Right atrium auricular region (tissue), 2 donors: Measurements from ENCODE around the gene ARHGAP27. TPM values are rescaled to one million over a fixed set of nuclear protein-coding genes. Genes with fewer than 3 reads are reported as not detected.

Experiments
- DNase-seq: peaks from one replicate; pipeline ENCODE4 v3.0.0-alpha.2; 2019; ENCODE audit warnings: low spot score
- H3K27ac ChIP-seq, 2 donors: fragments of 200-600 bp; sonication (generic); 1 replicate in 1 of 2; 2 replicates in 1 of 2; pipeline ENCODE4 v1.5.1; 2016 to 2019
- H3K27me3 ChIP-seq, 2 donors: fragments of 200-600 bp; sonication (generic); one replicate each; pipeline versions ENCODE4 v1.5.1 to v1.6.0; 2017 to 2019
- H3K36me3 ChIP-seq: fragments of 200-600 bp; sonication (generic); one replicate; pipeline ENCODE4 v1.5.1; 2016
- H3K4me1 ChIP-seq, 2 donors: fragments of 200-600 bp; sonication (generic); one replicate each; pipeline versions ENCODE4 v1.5.1 to v1.6.0; 2017 to 2019
- H3K4me3 ChIP-seq, 2 donors: fragments of 200-600 bp; sonication (generic); 1 replicate in 1 of 2; 2 replicates in 1 of 2; pipeline ENCODE4 v1.5.1; 2017 to 2019; ENCODE audit warnings: mild to moderate bottlenecking in 1 of 2, moderate library complexity in 1 of 2
- H3K9me3 ChIP-seq, 2 donors: fragments of 200-600 bp; sonication (generic); one replicate each; pipeline ENCODE4 v1.5.1; 2019
- CTCF ChIP-seq, 2 donors: fragments of 200-600 bp; sonication (generic); IDR thresholded peaks; one replicate each; pipeline ENCODE4 v1.5.1; 2019; ENCODE audit warnings: antibody characterized with exemption in 2 of 2
- total RNA-seq, 2 donors: library from RNA; depleted of rRNA; stranded (reverse); fragments of >200 nt; gene quantifications; one replicate each; pipeline ENCODE4 v1.1.0, GENCODE V29; 2016

ARHGAP27 gene
- total RNA-seq, 2 donors from 2014 or later: 18.9 to 21.9 TPM

GRCh38 chr17:45423975-45424335, 8.7 kb downstream of the ARHGAP27 start:
- H3K36me3 ChIP-seq: no peaks in the 10 kb centered on the region
- H3K4me1 ChIP-seq: peaks cover 0 to 33% of the 10 kb centered on the region in 2 donors
- DNase-seq: no peak
- no peaks in the 10 kb centered on the region for H3K27me3 ChIP-seq
- H3K27ac ChIP-seq: peak overlapping the region; percentile 82 to 92
- no peak for TF ChIP-seq CTCF (IDR thresholded peaks at IDR 0.05)
- peak overlapping the region in 1 of 2 donors; percentile 45 for H3K4me3 ChIP-seq
- H3K9me3 ChIP-seq: no peaks in the 10 kb centered on the region

GRCh38 chr17:45423304-45423974, 9.2 kb downstream of the ARHGAP27 start:
- H3K27me3 ChIP-seq: no peaks in the 10 kb centered on the region
- H3K27ac ChIP-seq: peak overlapping the region; percentile 82 to 92
- TF ChIP-seq CTCF (IDR thresholded peaks at IDR 0.05): no peak
- DNase-seq: no peak
- H3K4me1 ChIP-seq: peaks cover 0 to 33% of the 10 kb centered on the region in 2 donors
- H3K36me3 ChIP-seq: no peaks in the 10 kb centered on the region
- H3K9me3 ChIP-seq: no peaks in the 10 kb centered on the region
- peak overlapping the region in 1 of 2 donors; percentile 45 for H3K4me3 ChIP-seq

- Histone ChIP-seq H3K27ac (no peak overlapping the region), H3K36me3 (no peaks in the 10 kb centered on the region), H3K9me3 (no peaks in the 10 kb centered on the region), H3K4me1 (peaks cover 0 to 54% of the 10 kb centered on the region in 2 donors), H3K27me3 (no peaks in the 10 kb centered on the region), H3K4me3 (no peak overlapping the region)
- DNase-seq: no peak
- TF ChIP-seq CTCF (IDR thresholded peaks at IDR 0.05): no peak
These were observed 17.4 kb downstream of the ARHGAP27 start for GRCh38 chr17:45414990-45415881.

- Histone ChIP-seq H3K9me3 (no peaks in the 10 kb centered on the region), H3K36me3 (no peaks in the 10 kb centered on the region), H3K4me3 (no peak overlapping the region), H3K4me1 (peaks cover 0 to 65% of the 10 kb centered on the region in 2 donors), H3K27ac (no peak overlapping the region), H3K27me3 (no peaks in the 10 kb centered on the region)
- no peak for TF ChIP-seq CTCF (IDR thresholded peaks at IDR 0.05)
- no peak for DNase-seq
These were observed 19.2 kb downstream of the ARHGAP27 start for GRCh38 chr17:45413498-45413923.

GRCh38 chr17:45411348-45412105, 21.1 kb downstream of the ARHGAP27 start:
- Histone ChIP-seq H3K27me3 (no peaks in the 10 kb centered on the region), H3K4me3 (no peak overlapping the region), H3K9me3 (no peaks in the 10 kb centered on the region), H3K27ac (peak overlapping the region; percentile 66 to 75), H3K36me3 (no peaks in the 10 kb centered on the region), H3K4me1 (peaks cover 0 to 80% of the 10 kb centered on the region in 2 donors)
- DNase-seq: no peak
- no peak for TF ChIP-seq CTCF (IDR thresholded peaks at IDR 0.05)
